HG02610 (cell line): ENCODE measurements around the gene BRINP2.

Source experiments
- ATAC-seq: cut with Tn5 transposase; IDR thresholded peaks from one replicate; pipeline ENCODE4 v1.9.1; 2021; ENCODE audit warnings: mild to moderate bottlenecking, moderate library complexity; ENCODE audit not compliant: unreplicated experiment

The BRINP2 gene

GRCh38 chr1:177257128-177257527, 86.4 kb downstream of the BRINP2 start:
- no peak for ATAC-seq

GRCh38 chr1:177257576-177257975, 86.8 kb downstream of the BRINP2 start:
- ATAC-seq = no peak

- no peak for ATAC-seq
Measured at GRCh38 chr1:177270863-177271262, 100.1 kb downstream of the BRINP2 start.

- no peak for ATAC-seq
Measured at GRCh38 chr1:177273141-177273540, 102.4 kb downstream of the BRINP2 start.

- ATAC-seq = no peak
Measured at GRCh38 chr1:177274687-177275211, 104.0 kb downstream of the BRINP2 start.

- no peak for ATAC-seq
Measured at GRCh38 chr1:177275736-177276135, 105.0 kb downstream of the BRINP2 start.

DNA sequence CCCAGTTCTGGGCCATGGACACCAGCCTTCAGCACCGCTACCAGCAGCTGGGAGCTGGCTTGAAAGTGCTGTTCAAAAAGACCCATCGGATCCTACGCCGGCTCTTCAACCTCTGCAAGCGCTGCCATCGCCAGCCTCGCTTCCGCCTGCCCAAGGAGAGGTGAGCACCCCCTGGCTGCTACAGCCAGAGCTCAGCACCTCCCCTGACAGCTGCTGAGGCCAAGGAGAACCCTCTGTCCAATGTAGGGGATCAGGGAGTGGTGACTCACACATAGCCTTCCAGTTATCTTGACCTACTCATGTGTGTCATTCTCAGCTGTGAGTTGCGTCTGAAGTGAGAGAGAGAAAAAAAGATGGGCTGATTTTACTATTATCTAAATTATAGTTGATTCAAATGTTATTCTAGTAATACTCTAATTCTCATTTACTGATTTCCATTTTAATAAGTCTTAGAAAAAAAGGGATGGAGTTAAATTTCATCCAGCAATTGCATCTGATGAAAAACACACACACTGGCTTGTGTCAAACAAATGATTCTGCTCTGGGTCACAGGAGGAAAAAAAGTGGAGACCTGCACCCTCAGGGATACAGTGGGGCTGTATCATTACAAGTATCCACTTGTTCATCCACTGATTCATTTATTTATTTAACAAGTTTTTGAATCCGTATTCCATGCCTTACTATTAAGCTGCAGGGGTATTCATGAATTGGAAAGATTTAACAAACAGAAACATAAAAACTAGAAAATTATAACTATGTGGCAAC, 108.0 kb downstream of the BRINP2 start:
- ATAC-seq = no peak

DNA sequence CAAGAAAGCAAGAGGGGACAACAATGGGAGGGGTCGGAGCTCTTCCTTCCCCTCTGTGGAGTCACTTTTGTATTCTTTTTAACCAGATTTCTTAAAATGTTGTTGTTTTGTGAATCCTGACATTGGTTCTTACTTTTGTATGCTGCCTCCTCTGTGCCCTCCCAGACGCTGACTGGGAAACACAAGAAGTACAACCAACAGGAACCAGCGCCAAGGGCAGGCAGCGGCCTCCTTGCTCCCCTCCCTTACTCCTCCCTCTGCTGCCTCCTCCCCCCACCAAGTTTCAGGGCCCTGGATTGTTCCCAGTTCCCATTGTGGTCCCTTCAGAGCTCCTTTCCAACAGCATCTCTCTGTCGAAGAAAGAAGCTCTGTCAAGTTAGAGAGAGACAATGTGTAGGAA, 111.1 kb downstream of the BRINP2 start:
- no peak for ATAC-seq

DNA sequence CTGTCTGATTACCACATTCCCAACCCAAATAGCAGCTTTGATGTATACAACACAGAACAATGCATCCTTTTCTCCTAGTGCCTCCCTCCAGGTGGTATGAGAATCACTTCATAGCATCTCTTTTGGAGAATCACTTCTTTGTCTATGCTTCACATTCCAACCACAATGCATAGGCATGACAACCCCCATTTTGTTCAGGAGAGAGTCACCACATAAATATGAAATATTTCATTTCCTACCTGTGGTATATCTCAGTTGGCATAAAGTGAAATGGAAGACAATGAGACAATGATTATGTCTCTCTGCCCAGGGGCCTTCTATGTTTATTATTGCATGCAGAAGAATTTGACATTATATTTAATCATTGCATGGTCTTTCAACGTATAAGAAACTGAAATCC, 112.2 kb downstream of the BRINP2 start:
- ATAC-seq = no peak

DNA sequence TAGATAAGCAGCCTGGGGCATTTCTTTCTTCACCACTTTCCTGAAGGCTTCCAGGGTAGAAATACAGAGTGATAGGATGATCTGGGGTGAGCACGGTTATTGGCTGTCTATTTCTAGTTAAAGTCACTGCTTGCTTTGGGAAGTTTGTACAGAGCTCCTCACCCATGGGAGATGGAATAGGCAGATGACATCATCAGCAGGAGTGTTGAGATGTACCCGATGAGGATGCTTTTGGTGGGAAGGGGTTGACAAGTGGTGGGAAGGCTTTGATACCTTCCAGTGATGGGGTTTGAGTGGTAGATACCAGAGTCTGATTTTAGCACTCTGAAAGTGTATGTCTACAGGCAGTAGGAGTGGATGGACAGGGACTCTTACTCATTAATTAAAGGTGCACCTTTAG, 112.6 kb downstream of the BRINP2 start:
- ATAC-seq = no peak

GRCh38 chr1:177286396-177286795, 115.6 kb downstream of the BRINP2 start:
- ATAC-seq = no peak

GRCh38 chr1:177287270-177287669, 116.5 kb downstream of the BRINP2 start:
- no peak for ATAC-seq

DNA sequence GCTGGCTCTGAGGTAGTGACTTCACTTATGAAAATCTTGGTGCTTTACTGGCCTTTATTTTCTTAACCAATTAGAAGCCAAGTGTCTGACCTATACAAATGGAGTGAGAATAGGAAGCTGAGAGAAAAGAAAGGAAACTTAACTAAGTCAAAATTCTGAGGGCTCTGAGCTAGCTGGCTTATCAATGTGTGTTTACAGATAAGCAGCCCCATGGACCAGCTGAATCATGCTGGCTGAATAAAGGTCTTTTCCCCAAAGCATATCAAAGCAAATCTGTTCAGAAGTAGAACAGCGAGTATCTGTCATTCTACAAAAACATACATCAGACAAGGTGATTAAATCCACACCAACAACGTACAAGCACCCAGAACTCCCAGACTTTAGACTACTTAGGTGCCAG, 117.2 kb downstream of the BRINP2 start:
- ATAC-seq = no peak

GRCh38 chr1:177289532-177289931, 118.8 kb downstream of the BRINP2 start:
- ATAC-seq = no peak

DNA sequence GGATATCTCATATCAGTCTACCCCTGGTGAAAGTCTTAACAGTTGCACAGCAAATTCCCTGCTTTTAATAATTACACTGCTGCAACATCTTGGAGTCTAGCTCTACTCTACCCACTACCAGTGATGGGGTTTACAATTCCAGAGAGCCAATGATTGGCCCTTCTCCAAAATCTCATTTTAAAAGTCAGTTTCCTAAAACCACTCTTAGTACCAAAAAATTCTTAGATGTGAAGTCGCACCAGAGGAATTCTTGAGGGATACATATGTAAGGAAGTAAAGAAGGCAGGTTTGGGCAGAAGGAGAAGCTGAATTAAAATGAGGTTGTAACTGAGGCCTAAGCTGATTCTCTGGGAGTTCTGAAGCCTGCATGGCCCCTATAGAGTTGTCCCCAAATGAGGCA, 129.7 kb downstream of the BRINP2 start:
- no peak for ATAC-seq

GRCh38 chr1:177301425-177302124, 130.8 kb downstream of the BRINP2 start:
- ATAC-seq = no peak

DNA sequence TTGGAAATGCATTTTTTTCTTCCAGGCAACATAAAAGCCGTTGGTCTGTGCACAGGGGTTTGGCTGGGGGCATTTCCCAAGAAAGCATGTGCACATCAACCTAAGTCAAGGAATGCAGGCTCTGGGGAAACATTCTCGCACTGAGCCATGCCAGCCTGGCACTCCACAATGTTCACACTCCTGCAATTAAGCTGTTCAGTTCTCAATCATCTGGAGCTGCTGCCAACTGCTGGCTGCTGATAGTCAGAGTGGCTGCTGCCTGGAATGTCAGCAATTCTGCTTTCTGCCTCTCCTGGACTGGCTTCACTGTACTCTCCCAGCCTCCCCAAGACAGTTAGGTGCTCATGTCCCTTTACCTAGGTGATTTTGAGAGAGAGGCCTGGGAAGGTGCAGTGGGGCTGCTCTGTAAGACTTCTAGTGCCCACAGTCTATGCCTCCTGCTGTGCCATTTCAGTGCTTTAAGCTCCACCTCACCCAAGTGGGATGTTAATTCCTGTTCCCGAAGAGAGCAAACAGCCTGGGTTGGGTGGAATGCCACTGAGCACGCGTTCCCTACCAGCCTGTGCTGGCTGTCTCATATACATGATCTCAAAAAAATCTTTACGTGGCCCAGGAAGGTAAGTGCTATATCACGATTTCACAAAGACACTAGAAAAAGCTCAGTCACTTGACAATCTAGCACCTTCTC, 131.7 kb downstream of the BRINP2 start:
- no peak for ATAC-seq

- ATAC-seq = no peak
Measured at GRCh38 chr1:177305040-177306018, 134.6 kb downstream of the BRINP2 start.

GRCh38 chr1:177306019-177306415, 135.3 kb downstream of the BRINP2 start:
- ATAC-seq = no peak

- no peak for ATAC-seq
Measured at GRCh38 chr1:177306981-177307380, 136.2 kb downstream of the BRINP2 start.
